BE2C (cell line): ENCODE results near the gene MAFG.
"Not testable (repeated sequence)": the region's sequence is repeated elsewhere in the genome, so short reads cannot be mapped to it uniquely, and the experiment has no call there.

Experiments used
- DNase-seq: peaks from one replicate; pipeline ENCODE4 v3.0.0-alpha.2; 2020
- H3K27me3 ChIP-seq: fragments of 250-450 bp; sonication (Bioruptor Pico); 2 replicates; pipeline ENCODE4 v1.5.1; 2020; ENCODE audit warnings: mild to moderate bottlenecking
- H3K36me3 ChIP-seq: fragments of 250-450 bp; sonication (Bioruptor Pico); 2 replicates; pipeline ENCODE4 v1.5.1; 2020; ENCODE audit warnings: mild to moderate bottlenecking
- H3K4me1 ChIP-seq: fragments of 250-450 bp; sonication (Bioruptor Pico); 2 replicates; pipeline ENCODE4 v1.5.1; 2020
- H3K4me3 ChIP-seq: 2 replicates; pipeline ENCODE4 v1.5.1; 2011; ENCODE audit warnings: low read depth, low read length
- H3K9me3 ChIP-seq: fragments of 250-450 bp; sonication (Bioruptor Pico); 2 replicates; pipeline ENCODE4 v1.5.1; 2020
- CTCF ChIP-seq: IDR thresholded peaks from 2 replicates; pipeline ENCODE4 v1.5.1; 2012; ENCODE audit warnings: mild to moderate bottlenecking, low read depth, low read length

Gene MAFG

GRCh38 chr17:81957691-81958432 is 30.3 kb upstream of the MAFG start:
- DNase-seq = no peak
- peaks cover 7% of the 10 kb centered on the region for H3K4me1 ChIP-seq
- no peak for TF ChIP-seq CTCF
- peaks cover 22% of the 10 kb centered on the region for H3K27me3 ChIP-seq
- H3K4me3 ChIP-seq = no peak overlapping the region
- H3K36me3 ChIP-seq = no peaks in the 10 kb centered on the region
- H3K9me3 ChIP-seq = no peaks in the 10 kb centered on the region

- Histone ChIP-seq H3K9me3 (no peaks in the 10 kb centered on the region), H3K27me3 (peaks cover 22% of the 10 kb centered on the region), H3K36me3 (no peaks in the 10 kb centered on the region), H3K4me1 (peaks cover 7% of the 10 kb centered on the region), H3K4me3 (no peak overlapping the region)
- no peak for DNase-seq
- TF ChIP-seq CTCF = no peak
Observed at GRCh38 chr17:81956607-81957589, 29.4 kb upstream of the MAFG start.

GRCh38 chr17:81955756-81956544 is 28.4 kb upstream of the MAFG start:
- no peak overlapping the region for H3K4me3 ChIP-seq
- no peak for DNase-seq
- peaks cover 19% of the 10 kb centered on the region for H3K27me3 ChIP-seq
- H3K4me1 ChIP-seq = peaks cover 7% of the 10 kb centered on the region
- no peak for TF ChIP-seq CTCF
- H3K36me3 ChIP-seq = no peaks in the 10 kb centered on the region
- no peaks in the 10 kb centered on the region for H3K9me3 ChIP-seq

GRCh38 chr17:81955058-81955681 is 27.6 kb upstream of the MAFG start:
- Histone ChIP-seq H3K4me3 (no peak overlapping the region), H3K9me3 (no peaks in the 10 kb centered on the region), H3K36me3 (no peaks in the 10 kb centered on the region), H3K27me3 (peaks cover 11% of the 10 kb centered on the region), H3K4me1 (peaks cover 7% of the 10 kb centered on the region)
- no peak for DNase-seq
- TF ChIP-seq CTCF = no peak

DNA sequence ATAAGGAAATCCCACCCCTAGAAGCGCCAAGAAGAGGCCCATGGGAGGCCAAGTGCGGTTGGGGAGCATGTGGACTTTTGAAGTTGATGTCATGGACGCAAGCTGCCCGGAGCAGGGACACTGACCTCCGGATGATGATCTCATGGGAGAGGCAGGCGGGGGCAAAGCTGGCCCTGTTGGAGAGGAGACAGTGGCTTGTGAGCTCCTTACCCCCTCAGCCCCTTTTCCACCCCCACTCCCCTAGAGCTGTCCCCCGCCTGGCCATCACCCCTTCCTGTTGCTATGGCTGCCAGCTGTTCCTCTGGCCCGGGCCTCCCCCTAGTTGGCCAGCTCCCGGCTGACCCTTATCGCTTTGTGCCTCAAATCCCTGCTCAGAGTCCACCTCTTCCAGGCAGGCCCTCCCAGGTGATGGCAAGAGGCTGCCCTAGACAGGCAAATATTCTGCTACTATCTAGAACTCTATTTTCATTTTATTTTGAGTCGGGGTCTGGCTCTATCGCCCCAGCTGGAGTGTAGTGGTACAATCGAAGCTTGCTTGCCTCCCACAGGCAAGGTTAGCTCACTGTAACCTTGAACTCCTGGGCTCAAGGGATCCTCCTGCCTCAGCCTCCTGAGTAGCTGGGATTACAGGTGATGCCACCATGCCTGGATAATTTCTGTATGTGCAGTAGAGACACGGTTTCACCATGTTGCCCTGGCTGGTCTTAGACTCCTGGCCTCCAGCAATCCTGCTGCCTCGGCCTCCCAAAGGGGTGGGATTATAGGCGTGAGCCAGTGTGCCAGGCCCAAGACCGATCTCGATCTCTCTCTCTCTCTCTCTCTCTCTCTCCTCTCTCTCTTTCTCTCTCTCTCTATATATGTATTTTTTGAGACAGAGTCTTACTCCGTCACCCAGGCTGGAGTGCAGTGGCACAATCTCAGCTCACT is 26.9 kb upstream of the MAFG start:
- Histone ChIP-seq H3K27me3 (peaks cover 4% of the 10 kb centered on the region; the same call in 1 of the 2 replicates), H3K36me3 (no peaks in the 10 kb centered on the region), H3K4me3 (no peak overlapping the region), H3K9me3 (no peaks in the 10 kb centered on the region), H3K4me1 (peaks cover 7% of the 10 kb centered on the region)
- TF ChIP-seq CTCF = no peak
- no peak for DNase-seq

- not testable (repeated sequence) for H3K4me3 ChIP-seq, H3K27me3 ChIP-seq, H3K4me1 ChIP-seq, H3K9me3 ChIP-seq, H3K36me3 ChIP-seq, DNase-seq
Observed at GRCh38 chr17:81953443-81953842, 25.9 kb upstream of the MAFG start.
